T-helper 1 cell treated with Interleukin-12 subunit alpha and Interleukin-12 subunit beta and Interleukin-4 antibody, amounts not matched to agents 30 ng/mL and 1 ng/mL, for 36 hours (primary cell): ENCODE results near the gene MAPKBP1. TPM values are rescaled to one million over a fixed set of nuclear protein-coding genes. Genes with fewer than 3 reads are reported as not detected.

Experiments used
- intact Hi-C: fragments of 100-400 bp; cut with micrococcal nuclease; formaldehyde crosslinking; loops from one replicate; pipeline ENCODE4 v1.15.1; 2024
- total RNA-seq: library from RNA; stranded (reverse); gene quantifications from 2 replicates; pipeline ENCODE4 v1.2.3, GENCODE V29; 2022

The MAPKBP1 gene
- total RNA-seq, 1 donor from 2014 or later: 44.7 TPM

DNA sequence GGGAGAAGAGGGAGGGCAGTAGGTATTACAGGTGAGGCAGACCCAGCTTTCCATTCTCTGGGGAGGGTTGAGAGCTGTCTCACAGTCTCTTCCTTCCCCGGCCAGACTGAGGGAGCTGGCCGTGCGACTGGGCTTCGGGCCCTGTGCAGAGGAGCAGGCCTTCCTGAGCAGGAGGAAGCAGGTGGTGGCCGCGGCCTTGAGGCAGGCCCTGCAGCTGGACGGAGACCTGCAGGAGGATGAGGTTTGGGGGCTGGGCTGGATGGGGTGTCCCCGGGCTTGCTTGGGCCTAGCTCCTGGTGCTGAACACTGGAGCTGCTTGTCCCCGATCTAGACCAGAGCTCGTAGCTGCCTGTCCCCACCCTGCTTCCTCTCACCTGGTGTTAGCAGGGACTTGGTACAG is 69.3 kb downstream of the MAPKBP1 start:
- intact Hi-C loops: no loop called here

DNA sequence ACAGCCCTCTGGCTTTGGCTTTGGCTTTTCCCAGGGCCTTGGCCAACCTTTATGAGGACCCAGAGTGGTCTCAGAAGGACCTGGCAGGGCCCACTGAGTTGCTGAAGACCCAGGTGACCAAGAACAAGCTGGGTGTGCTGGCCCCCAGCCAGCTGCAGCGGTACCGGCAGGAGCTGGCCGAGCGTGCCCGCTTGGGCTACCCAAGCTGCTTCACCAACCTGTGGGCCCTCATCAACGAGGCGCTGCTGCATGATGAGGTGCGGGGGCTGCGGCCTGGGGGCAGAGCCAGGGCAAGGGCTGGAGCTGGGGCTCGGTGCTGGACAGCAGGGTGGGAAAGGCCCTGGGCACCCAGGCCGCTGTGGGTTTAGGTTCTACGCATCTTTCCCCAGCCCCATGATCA is 70.5 kb downstream of the MAPKBP1 start:
- intact Hi-C loops: no loop called here

DNA sequence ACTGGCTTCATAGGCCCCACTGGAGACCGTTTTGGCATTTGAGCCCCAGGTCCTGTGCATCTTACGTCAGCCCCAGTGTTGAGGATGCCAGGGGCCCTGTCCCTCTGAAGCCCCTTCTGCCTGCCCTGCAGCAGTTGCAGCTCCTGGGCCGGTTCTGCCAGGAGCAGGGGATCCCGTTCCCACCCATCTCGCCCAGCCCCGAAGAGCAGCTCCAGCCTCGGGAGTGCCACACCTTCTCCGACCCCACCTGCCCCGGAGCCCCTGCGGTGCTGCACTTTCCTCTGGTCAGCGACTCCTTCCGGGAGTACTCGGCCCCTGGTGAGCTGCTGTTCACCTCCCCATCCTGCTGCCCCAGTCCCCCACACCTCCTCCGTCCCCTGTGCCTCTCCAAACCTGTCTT is 72.9 kb downstream of the MAPKBP1 start:
- intact Hi-C loops: no loop called here

DNA sequence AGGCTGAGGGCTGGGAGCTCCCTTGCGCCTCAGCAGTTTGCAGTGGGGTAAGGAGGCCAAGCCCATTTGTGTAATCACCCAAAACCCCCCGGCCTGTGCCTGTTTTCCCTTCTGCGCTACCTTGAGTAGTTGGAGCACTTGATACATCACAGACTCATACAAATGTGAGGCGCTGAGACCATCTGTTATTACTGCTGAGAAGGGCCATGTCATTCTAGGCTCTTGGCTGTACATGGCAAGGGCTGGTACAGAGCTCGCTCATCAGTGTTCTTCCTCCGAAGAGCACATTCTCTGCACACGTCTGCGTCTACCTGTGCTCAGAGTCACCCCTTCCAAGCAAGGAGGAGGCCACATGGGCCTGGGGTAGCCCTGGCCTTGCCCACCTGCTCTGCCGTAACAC is 73.7 kb downstream of the MAPKBP1 start:
- intact Hi-C loops: no loop called here

DNA sequence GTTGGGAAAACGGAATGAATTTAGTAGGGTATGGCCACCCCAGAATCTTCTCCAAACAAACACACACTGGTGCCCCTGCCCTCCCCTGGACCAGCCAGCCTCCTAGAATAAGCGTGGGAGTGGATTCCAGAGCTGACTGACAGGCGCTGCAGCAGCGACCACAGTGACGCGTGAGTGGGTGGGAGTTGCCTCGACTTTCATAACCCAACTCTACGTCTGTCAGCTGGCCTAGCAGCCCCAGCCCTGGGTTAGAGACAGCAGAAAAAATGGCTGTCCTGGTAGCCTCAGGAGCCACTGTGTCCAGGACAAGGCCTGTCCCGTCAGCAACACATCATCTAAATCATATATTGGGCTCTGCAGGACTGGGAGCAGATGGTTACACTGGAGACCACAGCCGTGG is 74.3 kb downstream of the MAPKBP1 start:
- intact Hi-C loops: no loop called here

DNA sequence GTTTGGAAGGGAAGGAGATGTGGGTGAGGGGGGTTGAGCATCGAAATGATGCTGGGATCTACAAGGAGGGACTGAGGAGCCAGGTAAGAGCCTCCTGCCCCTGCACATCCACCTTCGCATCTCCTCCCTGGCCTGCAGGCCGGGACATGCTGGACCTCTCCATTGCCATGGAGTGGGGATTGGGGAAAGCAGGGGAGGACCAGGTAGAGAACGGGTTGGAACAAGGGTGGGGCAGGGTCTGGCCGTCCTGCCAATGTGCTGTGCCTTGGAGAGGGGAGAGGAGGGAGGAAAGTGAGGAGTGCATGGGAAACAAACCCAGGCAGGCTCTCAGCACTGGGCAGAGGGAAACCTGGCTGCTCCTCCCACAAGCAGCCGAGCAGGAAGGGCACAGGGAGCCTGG is 74.9 kb downstream of the MAPKBP1 start:
- intact Hi-C loops: no loop called here

DNA sequence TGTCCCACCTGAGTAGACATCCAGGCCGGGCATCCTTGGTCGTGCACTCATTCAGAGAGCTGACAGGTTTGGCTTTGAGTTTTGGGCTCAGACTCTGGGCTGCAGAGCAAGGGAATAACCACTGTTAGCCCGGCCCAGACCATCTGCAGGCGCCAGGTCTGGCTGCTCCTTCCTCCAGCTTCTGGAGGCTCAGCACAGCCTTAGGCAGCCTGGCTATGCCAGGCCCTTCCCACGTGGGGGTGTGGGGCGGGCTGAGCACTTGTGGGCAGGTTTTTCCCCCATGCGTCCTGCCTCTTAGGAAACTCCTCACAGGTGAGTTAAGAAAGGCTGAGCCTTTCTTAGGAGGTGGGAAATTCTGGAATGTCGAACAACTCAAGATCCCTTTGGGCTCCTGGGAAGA is 75.6 kb downstream of the MAPKBP1 start:
- intact Hi-C loops: no loop called here

DNA sequence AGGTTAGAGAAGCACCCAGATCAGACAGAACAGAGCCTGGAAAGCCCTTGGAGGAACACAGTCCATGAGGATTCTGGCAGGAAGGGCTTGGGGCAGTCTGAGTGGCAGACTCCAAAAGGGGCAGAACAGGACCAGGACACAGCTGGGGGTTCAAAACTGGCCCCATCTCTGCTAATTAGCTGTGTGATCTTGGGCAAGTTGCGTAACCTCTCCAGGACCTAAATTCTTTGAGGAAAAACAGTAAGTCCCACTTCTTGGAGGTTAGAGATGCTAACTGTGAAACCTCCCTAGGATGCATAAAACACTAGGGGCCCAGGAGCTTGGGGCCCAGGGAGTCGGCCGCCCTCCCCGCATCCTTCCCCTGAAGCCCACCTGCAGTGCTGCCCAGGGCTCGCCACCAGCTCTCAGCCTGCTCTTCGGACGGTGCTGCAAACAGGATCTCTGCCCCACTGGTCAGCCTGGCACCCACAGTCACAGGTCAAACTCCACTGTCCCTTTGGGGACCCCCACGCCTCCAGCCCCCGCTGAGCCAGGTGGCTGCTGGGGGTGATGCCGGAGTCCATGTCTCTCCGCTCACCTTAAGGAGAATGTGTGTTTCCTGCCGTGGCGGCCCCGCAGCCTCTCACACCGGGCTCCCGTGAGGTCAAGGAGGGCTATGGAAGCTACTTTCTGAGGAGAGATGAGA is 76.3 kb downstream of the MAPKBP1 start:
- intact Hi-C loops: no loop called here

DNA sequence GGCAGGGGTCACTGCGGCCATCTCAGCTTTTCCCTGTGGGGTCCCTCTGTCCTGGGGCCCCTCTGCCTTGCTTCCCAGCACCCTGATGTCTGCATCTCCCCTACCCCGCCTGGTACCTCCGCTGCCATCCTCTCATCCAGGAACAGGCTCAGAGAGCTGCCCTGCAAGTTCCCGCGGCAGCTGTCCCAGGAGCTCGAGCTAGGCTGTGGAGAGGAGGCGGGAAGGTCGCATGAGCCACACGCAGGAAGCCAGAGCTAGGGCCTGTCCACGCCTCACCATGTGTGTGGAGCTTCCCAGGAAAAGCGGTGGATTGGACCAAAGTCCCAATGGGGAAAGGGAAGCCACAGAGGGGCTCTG is 76.9 kb downstream of the MAPKBP1 start:
- intact Hi-C loops: no loop called here

DNA sequence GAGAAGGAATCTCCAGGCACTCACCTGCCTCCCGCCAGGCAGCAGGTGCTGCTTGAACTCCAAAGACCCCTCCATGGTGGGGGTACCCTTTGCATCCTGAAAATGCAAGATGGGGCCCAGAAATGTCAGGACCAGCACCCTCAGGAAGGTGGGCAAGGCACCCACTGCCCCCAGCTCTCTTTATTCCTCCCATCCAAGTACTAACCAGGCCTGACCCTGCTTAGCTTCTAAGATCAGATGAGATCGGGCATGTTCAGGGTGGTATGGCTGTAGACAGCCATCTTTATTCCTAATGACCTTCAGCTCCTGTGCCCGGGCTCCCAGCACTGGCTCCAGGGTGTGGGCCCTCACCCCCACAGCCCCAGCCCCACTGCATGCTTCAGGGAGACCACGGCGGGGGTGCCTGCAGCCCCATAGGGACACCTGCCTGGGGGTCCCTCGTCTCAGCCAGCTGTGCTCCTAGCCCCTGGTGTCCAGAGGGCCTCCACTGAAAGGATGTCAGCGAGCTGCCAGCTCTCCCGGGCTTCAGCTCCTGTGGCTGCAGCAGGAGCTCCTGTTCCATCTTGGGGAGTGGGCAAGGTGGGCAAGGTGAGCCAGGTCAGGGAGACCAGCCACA is 77.6 kb downstream of the MAPKBP1 start:
- intact Hi-C loops: no loop called here

DNA sequence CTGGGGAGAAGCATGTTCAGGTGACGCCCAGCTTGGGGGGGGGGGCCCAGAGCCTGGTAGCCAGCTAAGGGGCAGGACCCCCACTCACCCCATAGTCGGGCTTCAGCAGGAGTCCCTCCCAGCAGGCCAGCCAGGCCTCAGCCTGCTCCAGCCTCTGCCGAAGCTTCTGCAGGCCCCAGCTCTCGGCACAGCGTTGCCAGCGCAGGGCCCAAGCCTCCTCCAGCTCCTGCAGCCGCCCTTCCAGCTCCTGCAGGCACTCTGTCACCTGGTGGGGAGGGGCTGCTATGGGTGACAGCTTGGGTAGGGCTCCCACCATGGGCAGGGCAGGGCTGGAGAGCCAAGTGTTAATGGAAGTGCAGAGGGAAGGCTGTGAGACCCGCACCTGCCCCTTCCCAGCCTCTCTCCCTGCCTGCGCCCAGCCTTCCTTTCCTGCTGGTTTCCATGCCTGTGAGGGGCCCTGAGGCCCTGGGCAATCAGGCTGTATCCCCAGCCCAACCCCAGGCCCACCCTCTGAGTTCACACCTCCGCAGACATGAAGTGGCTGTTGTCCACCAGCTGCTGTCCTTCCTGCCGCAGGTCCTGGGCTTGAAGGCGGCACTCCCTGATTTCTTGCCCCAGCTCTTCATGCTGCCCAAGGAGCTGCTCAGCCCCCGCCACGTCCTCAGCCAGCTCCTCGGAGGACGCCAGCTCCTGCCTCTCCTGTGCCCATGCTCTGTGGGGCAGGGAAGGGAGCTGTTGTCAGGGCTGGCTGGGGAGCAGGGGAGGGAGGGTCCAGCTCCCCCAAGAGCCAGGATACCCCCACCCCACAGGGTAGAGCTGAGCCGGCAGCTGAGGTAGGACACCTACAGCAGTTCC is 78.7 kb downstream of the MAPKBP1 start:
- intact Hi-C loops: no loop called here

DNA sequence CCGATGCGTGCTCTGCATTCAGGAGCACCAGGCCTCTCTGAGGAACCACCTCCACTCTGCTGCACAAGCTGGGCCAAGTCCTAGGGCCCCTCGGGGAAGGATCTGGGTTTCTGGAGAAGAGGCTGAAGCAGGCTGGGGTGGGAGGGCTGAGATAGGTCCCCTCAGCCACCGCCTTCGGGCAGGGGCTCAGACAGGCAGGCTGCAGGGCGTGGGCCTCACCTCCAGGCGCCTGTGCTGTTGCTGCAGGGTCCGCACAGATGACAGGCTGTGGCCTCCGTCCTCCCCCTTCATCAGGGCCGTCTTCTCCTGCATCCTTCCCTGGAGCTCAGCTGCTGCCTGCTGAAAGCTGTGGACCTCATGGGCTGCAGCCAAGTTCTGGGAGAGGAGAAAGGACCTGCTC is 79.5 kb downstream of the MAPKBP1 start:
- intact Hi-C loops: no loop called here

DNA sequence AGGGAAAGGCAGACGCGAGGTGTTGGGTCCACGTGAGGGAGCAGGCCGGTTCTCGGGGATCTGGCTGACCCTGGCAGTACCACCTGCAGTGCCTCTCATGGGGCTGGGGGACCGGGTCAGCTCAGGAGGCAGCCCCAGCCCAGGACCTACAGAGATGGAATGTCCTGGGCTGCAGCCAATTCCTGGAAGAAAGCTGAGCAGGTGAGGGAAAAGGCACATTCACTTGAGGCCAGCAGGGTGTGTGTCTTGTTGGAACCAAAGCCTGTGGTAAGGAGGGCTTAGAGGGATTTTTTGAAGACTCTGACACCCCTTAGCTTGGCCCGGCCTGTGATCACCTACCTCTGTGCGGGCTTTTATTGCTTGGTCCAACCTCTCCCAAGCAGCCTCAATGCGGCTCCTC is 80.2 kb downstream of the MAPKBP1 start:
- intact Hi-C loops: no loop called here

DNA sequence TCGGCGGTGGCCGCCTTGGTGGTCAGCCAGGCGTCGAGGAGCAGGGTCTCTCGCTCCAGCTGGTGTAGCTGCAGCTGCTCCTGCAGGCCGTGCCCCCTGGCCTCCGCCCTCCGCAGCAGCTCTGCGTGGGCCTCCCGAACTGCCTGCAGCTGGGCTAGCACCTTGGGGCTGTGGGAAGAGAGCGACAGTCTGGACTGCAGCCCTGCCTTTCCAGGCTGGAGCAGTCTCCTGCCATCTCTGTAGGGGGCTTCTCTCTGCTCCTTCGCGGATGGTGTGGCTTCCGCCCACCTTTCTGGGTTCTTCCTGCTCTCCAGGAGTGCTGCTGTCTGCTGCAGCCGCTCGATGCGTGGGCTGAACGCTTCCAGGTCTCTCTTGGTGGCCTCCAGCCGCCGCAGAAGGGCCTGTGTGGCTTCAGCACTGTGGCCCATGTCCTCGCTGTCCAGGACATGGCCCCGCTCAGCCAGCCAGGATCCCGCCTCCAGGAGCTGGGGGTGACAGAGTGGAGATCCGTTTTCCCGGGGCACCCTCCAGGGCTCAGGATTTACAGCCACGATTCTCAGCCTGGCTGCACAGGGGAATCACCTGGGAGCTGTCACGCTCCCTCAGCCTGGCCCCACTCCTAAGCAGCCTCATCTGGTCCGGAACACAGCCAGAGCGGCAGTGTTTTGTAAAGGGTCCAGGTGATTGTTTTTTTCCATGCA is 81.1 kb downstream of the MAPKBP1 start:
- intact Hi-C loops: no loop called here

DNA sequence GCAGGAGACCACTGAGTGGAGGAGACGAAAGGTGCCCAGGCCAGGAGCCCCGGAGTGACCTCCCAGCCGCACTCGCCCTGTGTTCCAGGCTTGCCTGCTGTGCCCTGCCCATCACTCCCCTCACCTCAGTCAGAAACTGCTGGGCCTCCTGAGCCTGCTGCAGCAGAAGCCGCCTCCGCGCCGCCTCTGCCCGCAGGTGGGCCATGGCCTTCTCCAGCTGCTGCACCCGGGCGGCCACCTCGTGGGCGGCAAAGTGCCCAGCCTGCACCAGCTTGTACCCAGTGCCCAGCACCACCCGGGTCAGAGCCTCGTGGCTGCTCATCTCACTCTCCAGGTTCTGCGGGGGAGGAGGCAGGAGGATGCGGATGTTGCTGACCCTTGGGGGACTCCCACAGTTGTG is 82.0 kb downstream of the MAPKBP1 start:
- intact Hi-C loops: no loop called here

DNA sequence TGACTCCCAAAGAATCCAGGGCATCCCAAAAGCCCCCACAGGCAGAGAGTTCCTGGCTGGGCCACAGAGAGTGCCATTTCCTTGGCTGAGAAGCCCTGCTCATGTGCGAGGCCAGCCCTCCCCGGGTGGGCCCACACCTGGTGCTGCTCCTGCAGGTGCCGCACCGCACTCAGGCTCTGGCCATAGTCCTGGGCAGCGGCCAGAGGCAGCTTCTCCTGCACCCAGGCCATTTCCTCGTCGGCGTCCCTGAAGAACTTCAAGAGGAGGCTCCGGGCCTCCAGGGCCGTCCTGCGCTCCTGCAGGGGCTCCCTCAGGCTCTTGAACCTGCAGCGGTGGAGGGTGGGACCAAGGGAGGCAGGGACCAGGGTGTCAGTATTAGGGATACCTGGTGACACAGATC is 82.4 kb downstream of the MAPKBP1 start:
- intact Hi-C loops: no loop called here

DNA sequence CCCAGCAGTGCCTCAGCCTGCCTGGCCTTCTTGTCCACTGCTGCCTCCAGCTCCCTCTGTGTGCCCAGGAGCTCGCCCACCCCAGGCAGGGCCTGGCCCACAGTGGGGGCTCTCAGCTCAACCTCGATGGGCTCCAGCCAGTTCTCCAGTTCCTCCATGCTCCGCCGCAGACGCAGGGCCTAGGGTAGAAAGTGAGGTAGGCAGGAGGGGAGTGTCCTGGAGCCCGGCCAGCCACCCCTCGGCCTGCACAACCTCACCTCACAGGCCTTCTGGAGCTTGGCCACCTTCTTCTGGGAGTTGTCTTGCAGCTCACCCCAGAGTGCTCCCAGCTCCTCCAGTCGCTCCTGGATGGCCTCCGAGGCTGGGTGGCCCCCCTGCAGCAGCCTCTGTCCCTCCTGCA is 83.0 kb downstream of the MAPKBP1 start:
- intact Hi-C loops: no loop called here

DNA sequence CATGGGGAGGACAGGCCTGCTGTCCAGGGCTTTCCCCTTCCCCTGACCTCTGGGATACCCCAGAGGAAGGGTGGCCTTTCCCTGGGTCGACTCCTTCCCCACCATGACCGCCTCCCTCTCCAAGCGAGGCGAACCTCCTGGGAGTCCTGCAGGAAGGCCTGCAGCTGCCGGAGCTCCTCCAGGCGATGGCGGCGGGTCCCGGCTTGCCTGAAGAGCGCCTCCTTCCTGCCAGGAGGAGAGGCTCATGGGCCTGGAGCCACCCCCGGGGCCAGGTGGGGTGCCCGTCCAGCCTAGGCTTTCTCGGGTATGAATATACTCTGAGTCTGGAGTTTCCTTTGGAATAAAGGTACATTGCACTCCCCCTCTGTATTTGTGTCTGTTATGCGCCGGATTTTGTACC is 84.5 kb downstream of the MAPKBP1 start:
- intact Hi-C loops: no loop called here

DNA sequence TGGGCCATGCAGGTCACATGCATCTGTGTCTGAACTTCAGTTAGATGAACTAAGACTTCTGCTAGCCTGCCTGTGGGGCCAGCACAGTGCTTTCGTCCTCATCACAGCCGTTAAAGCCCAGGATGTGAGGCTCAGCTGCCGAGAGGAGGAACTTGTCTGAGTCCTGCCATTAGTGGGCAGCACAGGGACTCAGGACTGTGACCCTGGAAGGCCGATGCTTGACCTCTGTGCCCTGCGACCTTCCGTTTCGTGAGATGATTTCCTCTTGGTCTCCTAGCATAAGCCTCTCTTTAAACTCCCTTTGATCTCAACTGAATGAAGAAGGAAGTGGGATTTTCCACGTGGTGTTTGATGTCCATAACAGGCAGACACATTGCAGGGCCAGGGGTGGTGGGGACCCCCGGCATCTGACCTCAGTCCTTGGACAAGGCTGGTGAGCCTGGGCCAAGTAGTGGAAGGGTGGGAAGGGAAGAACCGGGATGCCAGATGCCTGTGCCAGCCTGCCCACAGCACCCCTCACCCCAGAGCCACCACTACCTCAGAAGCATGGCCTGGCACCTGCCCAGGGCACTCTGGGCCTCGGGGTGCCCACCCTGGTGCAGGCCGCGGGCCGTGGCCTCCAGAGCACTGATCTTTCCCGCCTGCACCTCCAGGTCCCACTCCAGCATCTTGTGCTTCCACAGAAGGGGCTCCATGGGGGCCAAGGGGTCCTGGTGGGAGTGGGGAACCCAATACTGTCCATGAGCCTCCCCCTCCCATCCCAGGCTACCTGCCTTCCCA is 86.0 kb downstream of the MAPKBP1 start:
- intact Hi-C loops: no loop called here

DNA sequence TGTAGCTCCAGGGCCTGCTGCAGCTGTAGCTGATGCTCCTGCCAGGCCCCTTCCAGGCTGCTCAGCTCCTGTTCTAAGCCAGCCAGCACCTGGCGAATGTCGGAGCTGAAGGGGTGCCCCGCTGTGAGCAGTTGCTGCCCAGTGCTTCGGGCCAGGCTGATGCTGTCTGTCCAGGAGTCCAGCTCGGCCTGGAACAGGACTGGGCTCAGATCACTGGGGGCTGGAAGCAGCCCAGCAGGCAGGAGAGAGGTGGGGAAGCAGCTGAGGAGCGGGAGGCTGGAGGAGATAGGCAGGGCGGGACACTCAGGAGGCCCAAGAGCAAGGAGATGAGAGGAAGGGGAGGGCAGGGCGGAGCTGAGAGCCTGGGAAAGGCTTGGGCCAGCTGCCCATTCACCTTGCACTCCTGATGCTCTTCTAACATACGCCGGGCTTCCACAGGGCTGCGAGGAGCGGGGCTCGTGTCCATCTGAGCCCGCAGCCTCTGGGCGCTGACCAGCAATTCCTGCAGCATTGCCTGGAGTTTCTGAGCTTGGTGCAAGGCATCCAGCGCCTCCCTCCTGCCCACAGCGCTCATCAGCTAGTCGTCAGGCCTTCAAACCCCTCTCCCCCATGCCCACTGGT is 87.6 kb downstream of the MAPKBP1 start:
- intact Hi-C loops: no loop called here
